HFFc6 (cell line): ENCODE measurements around the gene LENEP. TPM values are rescaled to one million over a fixed set of nuclear protein-coding genes. Genes with fewer than 3 reads are reported as not detected.

Experiments
- DNase-seq: peaks from one replicate; pipeline ENCODE4 v3.0.0-alpha.2; 2018
- H3K27ac Mint-ChIP-seq: 2 replicates; pipeline ENCODE4 v1.8.0; 2020; ENCODE audit warnings: mild to moderate bottlenecking, mixed read lengths
- H3K27me3 Mint-ChIP-seq: 2 replicates; pipeline ENCODE4 v1.8.0; 2021; ENCODE audit warnings: mild to moderate bottlenecking, moderate library complexity, mixed read lengths; ENCODE audit not compliant: insufficient read depth
- H3K36me3 Mint-ChIP-seq: 2 replicates; pipeline ENCODE4 v1.8.0; 2021; ENCODE audit warnings: low read depth, mixed read lengths
- H3K4me1 Mint-ChIP-seq: 2 replicates; pipeline ENCODE4 v1.8.0; 2020; ENCODE audit warnings: low read depth, mixed read lengths
- H3K4me3 Mint-ChIP-seq: 2 replicates; pipeline ENCODE4 v1.8.0; 2020; ENCODE audit warnings: mild to moderate bottlenecking, moderate library complexity, mixed read lengths
- H3K9me3 Mint-ChIP-seq: 2 replicates; pipeline ENCODE4 v1.8.0; 2020; ENCODE audit warnings: mild to moderate bottlenecking, mixed read lengths
- total RNA-seq, 6 experiments: library from RNA; stranded (reverse); fragmentation: NEBNext Ultra II Directional; extraction: Animal tissue kit (Norgen Biotek cat#: 25700); gene quantifications; 2 replicates in 1 of 6; 3 replicates in 5 of 6; pipeline ENCODE4 v1.2.3, GENCODE V29; 2021
- TF ChIP-seq, protein P1 (sequence below): fragments of 200-600 bp; sonication (generic); IDR thresholded peaks from 2 replicates; pipeline ENCODE4 v1.5.0; 2021; ENCODE audit warnings: antibody characterized with exemption, mild to moderate bottlenecking

LENEP gene
- total RNA-seq, 6 experiments from 2014 or later: 0.46 TPM; not detected in 5

DNA sequence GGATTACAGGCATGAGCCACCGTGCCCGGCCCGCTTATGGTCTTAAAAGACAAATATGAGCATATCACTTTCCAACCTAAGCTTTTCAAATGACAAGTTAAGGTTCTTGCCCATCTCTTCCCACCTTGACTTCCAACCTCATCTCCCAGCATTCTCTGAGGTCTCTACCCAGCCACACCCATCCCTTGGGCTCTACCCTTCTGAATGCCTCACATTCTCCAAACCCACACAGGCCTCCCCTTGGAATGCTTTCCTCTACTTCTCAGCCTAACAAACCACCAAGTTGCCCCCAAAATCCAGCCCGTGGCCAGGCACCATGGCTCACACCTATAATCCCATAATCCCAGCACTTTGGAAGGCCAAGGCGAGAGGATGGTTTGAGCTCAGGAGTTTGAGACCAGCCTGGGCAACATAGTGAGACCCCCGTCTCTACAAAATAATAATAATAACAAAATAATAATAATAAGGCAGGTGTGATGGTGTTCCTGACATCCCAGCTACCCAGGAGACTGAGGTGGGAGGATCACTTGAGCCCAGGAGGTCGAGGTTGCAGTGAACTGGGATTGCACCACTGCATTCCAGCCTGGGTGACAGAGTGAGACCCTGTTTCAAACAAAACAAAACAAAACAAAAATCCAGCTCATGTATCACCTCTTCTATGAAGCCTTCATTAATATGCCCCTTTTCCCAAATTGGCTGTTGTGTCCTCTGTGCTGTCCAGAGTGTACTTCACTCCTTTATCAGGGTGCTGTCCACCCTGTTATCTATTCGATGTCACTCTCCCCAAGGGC is 28.9 kb downstream of the LENEP start:
- peaks cover 5% of the 10 kb centered on the region for H3K27me3 Mint-ChIP-seq
- DNase-seq: no peak
- H3K36me3 Mint-ChIP-seq: no peaks in the 10 kb centered on the region
- no peak overlapping the region for H3K4me3 Mint-ChIP-seq
- H3K4me1 Mint-ChIP-seq: peaks cover 37% of the 10 kb centered on the region
- H3K27ac Mint-ChIP-seq: no peak overlapping the region
- TF ChIP-seq, protein P1, sequence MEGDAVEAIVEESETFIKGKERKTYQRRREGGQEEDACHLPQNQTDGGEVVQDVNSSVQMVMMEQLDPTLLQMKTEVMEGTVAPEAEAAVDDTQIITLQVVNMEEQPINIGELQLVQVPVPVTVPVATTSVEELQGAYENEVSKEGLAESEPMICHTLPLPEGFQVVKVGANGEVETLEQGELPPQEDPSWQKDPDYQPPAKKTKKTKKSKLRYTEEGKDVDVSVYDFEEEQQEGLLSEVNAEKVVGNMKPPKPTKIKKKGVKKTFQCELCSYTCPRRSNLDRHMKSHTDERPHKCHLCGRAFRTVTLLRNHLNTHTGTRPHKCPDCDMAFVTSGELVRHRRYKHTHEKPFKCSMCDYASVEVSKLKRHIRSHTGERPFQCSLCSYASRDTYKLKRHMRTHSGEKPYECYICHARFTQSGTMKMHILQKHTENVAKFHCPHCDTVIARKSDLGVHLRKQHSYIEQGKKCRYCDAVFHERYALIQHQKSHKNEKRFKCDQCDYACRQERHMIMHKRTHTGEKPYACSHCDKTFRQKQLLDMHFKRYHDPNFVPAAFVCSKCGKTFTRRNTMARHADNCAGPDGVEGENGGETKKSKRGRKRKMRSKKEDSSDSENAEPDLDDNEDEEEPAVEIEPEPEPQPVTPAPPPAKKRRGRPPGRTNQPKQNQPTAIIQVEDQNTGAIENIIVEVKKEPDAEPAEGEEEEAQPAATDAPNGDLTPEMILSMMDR: no peak
- H3K9me3 Mint-ChIP-seq: no peaks in the 10 kb centered on the region

DNA sequence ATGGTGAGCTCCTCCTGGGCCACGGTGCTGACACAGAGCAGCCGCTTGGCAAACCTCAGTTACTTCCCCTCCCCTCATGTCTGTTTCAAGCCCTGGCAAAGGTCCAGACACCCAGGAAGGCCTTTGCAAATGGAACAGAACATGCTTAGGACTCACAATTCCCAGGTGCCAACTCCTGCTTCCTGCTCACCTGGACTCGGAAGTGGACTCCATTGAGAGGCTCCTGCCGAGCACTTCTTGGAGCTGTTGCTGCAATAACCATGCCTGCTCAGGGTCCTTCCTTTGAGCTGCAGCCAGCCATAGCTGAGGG is 29.5 kb downstream of the LENEP start:
- no peak overlapping the region for H3K27ac Mint-ChIP-seq

DNA sequence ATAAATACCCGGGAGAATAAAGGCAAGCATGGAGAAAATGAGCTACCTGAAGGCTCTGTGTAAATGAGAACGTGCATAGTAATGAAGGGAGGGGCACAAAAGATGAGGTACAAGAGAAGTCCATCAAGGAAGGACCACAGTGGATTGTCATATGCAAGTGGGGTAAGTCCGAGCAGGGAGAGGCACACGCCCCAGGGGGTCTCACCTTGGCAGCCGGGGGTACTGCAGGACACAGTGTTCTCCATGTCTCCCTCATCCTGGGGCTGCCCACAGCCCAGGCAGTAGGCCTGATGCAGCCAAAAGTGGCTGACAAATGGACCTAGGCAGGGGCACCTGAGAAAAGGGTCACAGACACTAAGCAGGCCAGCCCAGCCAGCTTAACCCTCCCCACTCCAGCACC is 30.2 kb downstream of the LENEP start:
- Mint-ChIP-seq H3K27ac (no peak overlapping the region), H3K36me3 (no peaks in the 10 kb centered on the region), H3K27me3 (peaks cover 5% of the 10 kb centered on the region), H3K4me1 (peaks cover 29% of the 10 kb centered on the region), H3K4me3 (no peak overlapping the region), H3K9me3 (no peaks in the 10 kb centered on the region)
- DNase-seq: no peak
- TF ChIP-seq, protein P1: no peak

More for the DNA sequence above, 29.5 kb downstream of the LENEP start:
- Mint-ChIP-seq H3K4me1 (peaks cover 34% of the 10 kb centered on the region), H3K36me3 (no peaks in the 10 kb centered on the region), H3K4me3 (no peak overlapping the region), H3K9me3 (no peaks in the 10 kb centered on the region), H3K27me3 (peaks cover 5% of the 10 kb centered on the region)
- no peak for DNase-seq
- TF ChIP-seq, protein P1: no peak

DNA sequence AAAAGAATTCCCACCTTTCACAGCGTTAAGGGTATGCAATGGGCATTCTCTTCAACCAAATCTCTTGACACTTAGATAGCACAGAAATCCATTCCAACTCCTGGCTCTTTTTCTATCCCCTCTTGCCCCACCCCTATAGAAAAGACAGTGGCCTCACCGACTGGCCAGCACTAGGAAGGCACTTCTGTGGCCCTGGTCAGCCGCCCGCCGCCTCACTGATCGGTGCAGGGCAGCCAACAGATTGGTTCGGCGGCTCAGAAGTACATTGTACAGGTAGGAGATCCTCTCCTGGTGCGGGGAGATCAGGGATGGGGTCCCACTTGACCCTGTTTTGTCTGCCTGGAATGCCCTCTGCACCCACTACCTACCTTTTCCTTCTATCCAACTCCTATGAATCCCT is 30.9 kb downstream of the LENEP start:
- no peaks in the 10 kb centered on the region for H3K36me3 Mint-ChIP-seq
- no peaks in the 10 kb centered on the region for H3K9me3 Mint-ChIP-seq
- H3K4me1 Mint-ChIP-seq: peaks cover 22% of the 10 kb centered on the region
- no peak overlapping the region for H3K27ac Mint-ChIP-seq
- TF ChIP-seq, protein P1: no peak
- peaks cover 5% of the 10 kb centered on the region for H3K27me3 Mint-ChIP-seq
- no peak overlapping the region for H3K4me3 Mint-ChIP-seq
- no peak for DNase-seq

DNA sequence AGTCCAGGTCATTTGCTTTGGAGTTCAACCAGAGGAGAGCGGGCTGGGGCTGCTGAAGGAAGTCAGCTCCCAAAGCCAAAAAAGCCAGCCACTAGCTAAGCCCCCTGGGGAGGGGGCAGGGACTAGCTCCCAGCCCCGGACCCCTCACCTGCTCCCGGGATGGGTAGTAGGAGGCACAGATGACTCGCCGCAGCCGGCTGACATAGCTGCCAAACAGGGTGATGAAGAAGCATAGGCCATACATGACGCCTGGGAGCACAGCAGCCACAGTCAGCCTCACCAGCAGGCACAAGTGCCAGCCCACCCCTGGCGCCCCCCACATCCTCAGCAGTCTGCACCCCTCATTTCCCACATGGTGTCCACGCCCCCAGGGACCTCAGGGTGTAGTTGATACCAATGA is 32.8 kb downstream of the LENEP start:
- H3K36me3 Mint-ChIP-seq: no peaks in the 10 kb centered on the region
- peaks cover 12% of the 10 kb centered on the region for H3K4me1 Mint-ChIP-seq
- H3K27ac Mint-ChIP-seq: no peak overlapping the region
- peaks cover 7% of the 10 kb centered on the region for H3K27me3 Mint-ChIP-seq
- H3K4me3 Mint-ChIP-seq: no peak overlapping the region
- TF ChIP-seq, protein P1: no peak
- H3K9me3 Mint-ChIP-seq: no peaks in the 10 kb centered on the region
- DNase-seq: no peak
